HEK293 (cell line): ENCODE measurements around the gene TIGD4.

Source experiments
- CTCF ChIA-PET: fragments of 350-600 bp; formaldehyde crosslinking; extraction: SDS; loops from one replicate; lab custom pipeline; 2021; ENCODE audit warnings: antibody characterized with exemption; lab: Yijun Ruan, JAX
- POLR2A ChIA-PET: fragments of 300-600 bp; formaldehyde crosslinking; extraction: SDS; loops from one replicate; lab custom pipeline; 2020; ENCODE audit warnings: antibody characterized with exemption, inconsistent platforms; lab: Yijun Ruan, JAX
- H3K27ac ChIP-seq: fragments of 200-500 bp; sonication (Bioruptor generic); 2 replicates; pipeline ENCODE4 v1.5.1; 2014; ENCODE audit warnings: low read depth, low read length, control low read depth, inconsistent platforms; ENCODE audit errors: extremely low read depth
- H3K36me3 ChIP-seq, 2 experiments: fragments of 200-500 bp in 1 of 2; sonication (Bioruptor generic) in 1 of 2; 1 replicate in 1 of 2; 2 replicates in 1 of 2; pipeline ENCODE4 v1.5.1; 2014 to 2017; ENCODE audit warnings: inconsistent platforms in 2 of 2, low read length in 2 of 2; ENCODE audit not compliant: control insufficient read depth in 2 of 2, insufficient read depth in 1 of 2
- H3K4me1 ChIP-seq: fragments of 200-500 bp; sonication (Bioruptor generic); 2 replicates; pipeline ENCODE4 v1.5.1; 2014; ENCODE audit warnings: mild to moderate bottlenecking, low read length, inconsistent platforms; ENCODE audit not compliant: control insufficient read depth, insufficient read depth
- H3K4me3 ChIP-seq: 2 replicates; pipeline ENCODE4 v1.5.1; 2011; ENCODE audit warnings: low read depth, mild to moderate bottlenecking, control low read depth, low read length, moderate library complexity
- H3K9me3 ChIP-seq: fragments of 200-500 bp; sonication (Bioruptor generic); 2 replicates; pipeline ENCODE4 v1.5.1; 2014; ENCODE audit warnings: low read depth, low read length, inconsistent platforms; ENCODE audit not compliant: control insufficient read depth, insufficient read depth
- HOXD13 ChIP-seq: sonication (generic); formaldehyde crosslinking; IDR thresholded peaks from 2 replicates; pipeline ENCODE4 v1.8.0; 2022; ENCODE audit warnings: missing genetic modification reagents, borderline replicate concordance
- SP2 ChIP-seq: fragments of 450-650 bp; formaldehyde crosslinking; IDR thresholded peaks from 2 replicates; pipeline ENCODE4 v1.5.1; 2016; ENCODE audit warnings: missing biosample characterization, missing genetic modification characterization
- ZBTB17 ChIP-seq: fragments of 450-650 bp; formaldehyde crosslinking; IDR thresholded peaks from 2 replicates; pipeline ENCODE4 v1.5.1; 2016; ENCODE audit warnings: missing biosample characterization, missing genetic modification characterization
- ZNF121 ChIP-seq: fragments of 450-650 bp; formaldehyde crosslinking; IDR thresholded peaks from 2 replicates; pipeline ENCODE4 v1.5.1; 2016; ENCODE audit warnings: missing biosample characterization, missing genetic modification characterization
- ZNF140 ChIP-seq: fragments of 450-650 bp; formaldehyde crosslinking; IDR thresholded peaks from 2 replicates; pipeline ENCODE4 v1.5.1; 2016; ENCODE audit warnings: missing biosample characterization, missing genetic modification characterization
- ZNF169 ChIP-seq: fragments of 450-650 bp; formaldehyde crosslinking; IDR thresholded peaks from 2 replicates; pipeline ENCODE4 v1.5.1; 2016; ENCODE audit warnings: missing biosample characterization, missing genetic modification characterization
- ZNF175 ChIP-seq: fragments of 450-650 bp; formaldehyde crosslinking; IDR thresholded peaks from 2 replicates; pipeline ENCODE4 v1.5.1; 2016; ENCODE audit warnings: missing biosample characterization, missing genetic modification characterization
- ZNF2 ChIP-seq: fragments of 450-650 bp; formaldehyde crosslinking; IDR thresholded peaks from 2 replicates; pipeline ENCODE4 v1.5.1; 2016; ENCODE audit warnings: missing biosample characterization, missing genetic modification characterization
- ZNF211 ChIP-seq: fragments of 450-650 bp; formaldehyde crosslinking; IDR thresholded peaks from 2 replicates; pipeline ENCODE4 v1.5.1; 2016; ENCODE audit warnings: low read depth, missing biosample characterization, missing genetic modification characterization
- ZNF24 ChIP-seq: fragments of 450-650 bp; formaldehyde crosslinking; IDR thresholded peaks from 2 replicates; pipeline ENCODE4 v1.5.1; 2016; ENCODE audit warnings: missing biosample characterization, missing genetic modification characterization
- ZNF248 ChIP-seq: fragments of 450-650 bp; formaldehyde crosslinking; IDR thresholded peaks from 2 replicates; pipeline ENCODE4 v1.5.1; 2017; ENCODE audit warnings: missing biosample characterization, missing genetic modification characterization
- ZNF335 ChIP-seq: fragments of 450-650 bp; formaldehyde crosslinking; conservative IDR thresholded peaks from 2 replicates; pipeline ENCODE4 v1.5.1; 2016; ENCODE audit warnings: missing biosample characterization, missing genetic modification characterization
- ZNF354C ChIP-seq: fragments of 450-650 bp; formaldehyde crosslinking; IDR thresholded peaks from 2 replicates; pipeline ENCODE4 v1.5.1; 2016; ENCODE audit warnings: missing biosample characterization, missing genetic modification characterization, low read depth, borderline replicate concordance
- ZNF37A ChIP-seq: fragments of 450-650 bp; IDR thresholded peaks from 2 replicates; pipeline ENCODE4 v1.5.1; 2018; ENCODE audit warnings: missing biosample characterization, missing genetic modification characterization
- ZNF433 ChIP-seq: fragments of 450-650 bp; formaldehyde crosslinking; IDR thresholded peaks from 2 replicates; pipeline ENCODE4 v1.5.1; 2016; ENCODE audit warnings: missing biosample characterization, missing genetic modification characterization, low read depth
- ZNF501 ChIP-seq: fragments of 450-650 bp; formaldehyde crosslinking; IDR thresholded peaks from 2 replicates; pipeline ENCODE4 v1.5.1; 2016; ENCODE audit warnings: missing biosample characterization, missing genetic modification characterization
- ZNF521 ChIP-seq: fragments of 450-650 bp; formaldehyde crosslinking; IDR thresholded peaks from 2 replicates; pipeline ENCODE4 v1.5.1; 2017; ENCODE audit warnings: missing biosample characterization, mild to moderate bottlenecking, missing genetic modification characterization
- ZNF600 ChIP-seq: fragments of 450-650 bp; formaldehyde crosslinking; IDR thresholded peaks from 2 replicates; pipeline ENCODE4 v1.5.1; 2016; ENCODE audit warnings: missing biosample characterization, missing genetic modification characterization
- ZNF626 ChIP-seq: fragments of 450-650 bp; sonication (Bioruptor Pico); formaldehyde crosslinking; IDR thresholded peaks from 2 replicates; pipeline ENCODE4 v1.5.1; 2018; ENCODE audit warnings: missing biosample characterization, missing genetic modification characterization, inconsistent platforms
- ZNF658 ChIP-seq: fragments of 450-650 bp; formaldehyde crosslinking; IDR thresholded peaks from 2 replicates; pipeline ENCODE4; 2016; ENCODE audit warnings: missing biosample characterization, missing genetic modification characterization
- ZNF664 ChIP-seq: fragments of 450-650 bp; formaldehyde crosslinking; IDR thresholded peaks from 2 replicates; pipeline ENCODE4 v1.5.1; 2016; ENCODE audit warnings: missing biosample characterization, missing genetic modification characterization
- ZNF76 ChIP-seq: fragments of 450-650 bp; formaldehyde crosslinking; IDR thresholded peaks from 2 replicates; pipeline ENCODE4; 2016; ENCODE audit warnings: low read depth, missing biosample characterization, missing genetic modification characterization, borderline replicate concordance
- ZNF837 ChIP-seq: fragments of 450-650 bp; formaldehyde crosslinking; IDR thresholded peaks from 2 replicates; pipeline ENCODE4 v1.5.1; 2016; ENCODE audit warnings: missing biosample characterization, missing genetic modification characterization
- ZSCAN30 ChIP-seq: fragments of 450-650 bp; IDR thresholded peaks from 2 replicates; pipeline ENCODE4 v1.5.1; 2018; ENCODE audit warnings: missing biosample characterization, mild to moderate bottlenecking, missing genetic modification characterization, moderate library complexity
- ZXDB ChIP-seq: fragments of 450-650 bp; formaldehyde crosslinking; IDR thresholded peaks from 2 replicates; pipeline ENCODE4 v1.5.1; 2016; ENCODE audit warnings: missing biosample characterization, missing genetic modification characterization
- TF ChIP-seq, protein P1 (sequence below): fragments of 450-650 bp; formaldehyde crosslinking; IDR thresholded peaks from 2 replicates; pipeline ENCODE4 v1.5.1; 2016; ENCODE audit warnings: missing biosample characterization, missing genetic modification characterization
- TF ChIP-seq, protein P2 (sequence below): fragments of 450-650 bp; formaldehyde crosslinking; IDR thresholded peaks from 2 replicates; pipeline ENCODE4 v1.5.1; 2016; ENCODE audit warnings: missing biosample characterization, missing genetic modification characterization
- TF ChIP-seq, protein P3 (sequence below): fragments of 450-650 bp; IDR thresholded peaks from 2 replicates; pipeline ENCODE4 v1.5.1; 2018; ENCODE audit warnings: missing biosample characterization, missing genetic modification characterization
- TF ChIP-seq, protein P4 (sequence below): fragments of 450-650 bp; formaldehyde crosslinking; IDR thresholded peaks from 2 replicates; pipeline ENCODE4 v1.5.1; 2016; ENCODE audit warnings: missing biosample characterization, missing genetic modification characterization
- TF ChIP-seq, protein P5 (sequence below): fragments of 450-650 bp; formaldehyde crosslinking; IDR thresholded peaks from 2 replicates; pipeline ENCODE4 v1.5.1; 2016; ENCODE audit warnings: missing biosample characterization, missing genetic modification characterization
- TF ChIP-seq, protein P6 (sequence below): fragments of 450-650 bp; formaldehyde crosslinking; optimal IDR thresholded peaks from 2 replicates; pipeline ENCODE3; 2016; ENCODE audit warnings: missing biosample characterization, mild to moderate bottlenecking, missing genetic modification characterization

Gene TIGD4

DNA sequence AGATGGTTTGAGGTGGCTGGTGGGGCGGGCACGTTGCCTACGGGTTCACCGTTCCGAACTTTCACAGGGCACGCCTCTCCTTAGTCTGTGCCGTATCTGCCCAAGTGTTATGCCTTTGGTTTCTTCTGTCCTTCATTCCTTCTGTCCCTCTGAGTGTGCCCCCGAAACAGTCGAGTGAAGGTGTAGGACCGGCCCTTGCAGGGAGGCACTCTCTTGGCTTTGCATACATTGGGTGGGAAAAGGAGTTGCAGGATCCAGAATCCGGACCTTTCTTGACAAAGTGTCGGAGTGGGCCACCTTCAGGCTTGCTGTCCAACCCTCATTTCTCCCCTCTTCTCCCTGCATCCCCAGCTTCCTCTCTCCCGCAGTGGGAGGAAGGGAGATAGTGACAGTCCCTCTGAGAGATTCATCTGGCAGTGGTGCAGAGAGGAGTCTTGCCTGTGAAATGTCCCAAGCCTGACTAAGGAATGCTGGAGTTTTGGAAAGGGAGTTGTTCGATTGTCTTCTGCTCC lies 793 bp upstream of the TIGD4 start:
- CTCF ChIA-PET: interaction anchor here (0.7 to 0.8 kb wide), 2 partner anchors 45 to 548 kb away, joined by 3 read pairs; no protein-coding TSS in a partner anchor
- POLR2A ChIA-PET: interaction anchor here (1.8 kb wide), 1 partner anchor 26 kb away, joined by 5 read pairs; no protein-coding TSS in a partner anchor
- no peaks in the 10 kb centered on the region for H3K36me3 ChIP-seq
- peak overlapping the region; percentile 82 for H3K4me3 ChIP-seq
- H3K27ac ChIP-seq: peak overlapping the region; percentile 14
- H3K9me3 ChIP-seq: no peaks in the 10 kb centered on the region
- peaks cover 19% of the 10 kb centered on the region for H3K4me1 ChIP-seq
- TF ChIP-seq, protein P1, sequence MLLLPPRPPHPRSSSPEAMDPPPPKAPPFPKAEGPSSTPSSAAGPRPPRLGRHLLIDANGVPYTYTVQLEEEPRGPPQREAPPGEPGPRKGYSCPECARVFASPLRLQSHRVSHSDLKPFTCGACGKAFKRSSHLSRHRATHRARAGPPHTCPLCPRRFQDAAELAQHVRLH: no peak
- TF ChIP-seq, protein P2, sequence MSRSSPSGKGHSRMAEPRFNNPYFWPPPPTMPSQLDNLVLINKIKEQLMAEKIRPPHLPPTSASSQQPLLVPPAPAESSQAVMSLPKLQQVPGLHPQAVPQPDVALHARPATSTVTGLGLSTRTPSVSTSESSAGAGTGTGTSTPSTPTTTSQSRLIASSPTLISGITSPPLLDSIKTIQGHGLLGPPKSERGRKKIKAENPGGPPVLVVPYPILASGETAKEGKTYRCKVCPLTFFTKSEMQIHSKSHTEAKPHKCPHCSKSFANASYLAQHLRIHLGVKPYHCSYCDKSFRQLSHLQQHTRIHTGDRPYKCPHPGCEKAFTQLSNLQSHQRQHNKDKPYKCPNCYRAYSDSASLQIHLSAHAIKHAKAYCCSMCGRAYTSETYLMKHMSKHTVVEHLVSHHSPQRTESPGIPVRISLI: no peak
- TF ChIP-seq, protein P3, sequence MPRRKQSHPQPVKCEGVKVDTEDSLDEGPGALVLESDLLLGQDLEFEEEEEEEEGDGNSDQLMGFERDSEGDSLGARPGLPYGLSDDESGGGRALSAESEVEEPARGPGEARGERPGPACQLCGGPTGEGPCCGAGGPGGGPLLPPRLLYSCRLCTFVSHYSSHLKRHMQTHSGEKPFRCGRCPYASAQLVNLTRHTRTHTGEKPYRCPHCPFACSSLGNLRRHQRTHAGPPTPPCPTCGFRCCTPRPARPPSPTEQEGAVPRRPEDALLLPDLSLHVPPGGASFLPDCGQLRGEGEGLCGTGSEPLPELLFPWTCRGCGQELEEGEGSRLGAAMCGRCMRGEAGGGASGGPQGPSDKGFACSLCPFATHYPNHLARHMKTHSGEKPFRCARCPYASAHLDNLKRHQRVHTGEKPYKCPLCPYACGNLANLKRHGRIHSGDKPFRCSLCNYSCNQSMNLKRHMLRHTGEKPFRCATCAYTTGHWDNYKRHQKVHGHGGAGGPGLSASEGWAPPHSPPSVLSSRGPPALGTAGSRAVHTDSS (tag by site-specific recombination): no peak
- TF ChIP-seq ZNF121 (tag by site-specific recombination) (no peak), ZNF175 (no peak), ZNF626 (no peak), ZNF433 (tag by site-specific recombination) (no peak), SP2 (tag by site-specific recombination) (no peak), ZNF76 (tag by site-specific recombination) (0 out of 2 replicates have a peak, but pooled peaks have one; percentile 2), ZNF37A (no peak), ZNF837 (tag by site-specific recombination) (no peak), ZNF658 (tag by site-specific recombination) (no peak), ZBTB17 (tag by site-specific recombination) (peak; percentile 32), ZNF248 (tag by site-specific recombination) (no peak), ZNF211 (no peak), ZNF169 (no peak), HOXD13 (CRISPR knock-in tag) (no peak), ZNF24 (tag by site-specific recombination) (no peak), ZNF501 (tag by site-specific recombination) (no peak; the same call in 1 of the 2 replicates), ZNF335 (tag by site-specific recombination) (peak; percentile 16; the same call in 1 of the 2 replicates), ZNF664 (tag by site-specific recombination) (no peak), ZNF521 (tag by site-specific recombination) (no peak), ZNF354C (no peak), ZSCAN30 (tag by site-specific recombination) (no peak), ZNF600 (peak; percentile 91), ZNF2 (tag by site-specific recombination) (0 out of 2 replicates have a peak, but pooled peaks have one; percentile 3), ZXDB (peak; percentile 83; the same call in 1 of the 2 replicates), ZNF140 (no peak)
- TF ChIP-seq, protein P4, sequence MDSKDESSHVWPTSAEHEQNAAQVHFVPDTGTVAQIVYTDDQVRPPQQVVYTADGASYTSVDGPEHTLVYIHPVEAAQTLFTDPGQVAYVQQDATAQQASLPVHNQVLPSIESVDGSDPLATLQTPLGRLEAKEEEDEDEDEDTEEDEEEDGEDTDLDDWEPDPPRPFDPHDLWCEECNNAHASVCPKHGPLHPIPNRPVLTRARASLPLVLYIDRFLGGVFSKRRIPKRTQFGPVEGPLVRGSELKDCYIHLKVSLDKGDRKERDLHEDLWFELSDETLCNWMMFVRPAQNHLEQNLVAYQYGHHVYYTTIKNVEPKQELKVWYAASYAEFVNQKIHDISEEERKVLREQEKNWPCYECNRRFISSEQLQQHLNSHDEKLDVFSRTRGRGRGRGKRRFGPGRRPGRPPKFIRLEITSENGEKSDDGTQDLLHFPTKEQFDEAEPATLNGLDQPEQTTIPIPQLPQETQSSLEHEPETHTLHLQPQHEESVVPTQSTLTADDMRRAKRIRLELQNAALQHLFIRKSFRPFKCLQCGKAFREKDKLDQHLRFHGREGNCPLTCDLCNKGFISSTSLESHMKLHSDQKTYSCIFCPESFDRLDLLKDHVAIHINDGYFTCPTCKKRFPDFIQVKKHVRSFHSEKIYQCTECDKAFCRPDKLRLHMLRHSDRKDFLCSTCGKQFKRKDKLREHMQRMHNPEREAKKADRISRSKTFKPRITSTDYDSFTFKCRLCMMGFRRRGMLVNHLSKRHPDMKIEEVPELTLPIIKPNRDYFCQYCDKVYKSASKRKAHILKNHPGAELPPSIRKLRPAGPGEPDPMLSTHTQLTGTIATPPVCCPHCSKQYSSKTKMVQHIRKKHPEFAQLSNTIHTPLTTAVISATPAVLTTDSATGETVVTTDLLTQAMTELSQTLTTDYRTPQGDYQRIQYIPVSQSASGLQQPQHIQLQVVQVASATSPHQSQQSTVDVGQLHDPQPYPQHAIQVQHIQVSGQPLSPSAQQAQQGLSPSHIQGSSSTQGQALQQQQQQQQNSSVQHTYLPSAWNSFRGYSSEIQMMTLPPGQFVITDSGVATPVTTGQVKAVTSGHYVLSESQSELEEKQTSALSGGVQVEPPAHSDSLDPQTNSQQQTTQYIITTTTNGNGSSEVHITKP (tag by site-specific recombination): 0 out of 2 replicates have a peak, but pooled peaks have one; percentile 52
- TF ChIP-seq, protein P5, sequence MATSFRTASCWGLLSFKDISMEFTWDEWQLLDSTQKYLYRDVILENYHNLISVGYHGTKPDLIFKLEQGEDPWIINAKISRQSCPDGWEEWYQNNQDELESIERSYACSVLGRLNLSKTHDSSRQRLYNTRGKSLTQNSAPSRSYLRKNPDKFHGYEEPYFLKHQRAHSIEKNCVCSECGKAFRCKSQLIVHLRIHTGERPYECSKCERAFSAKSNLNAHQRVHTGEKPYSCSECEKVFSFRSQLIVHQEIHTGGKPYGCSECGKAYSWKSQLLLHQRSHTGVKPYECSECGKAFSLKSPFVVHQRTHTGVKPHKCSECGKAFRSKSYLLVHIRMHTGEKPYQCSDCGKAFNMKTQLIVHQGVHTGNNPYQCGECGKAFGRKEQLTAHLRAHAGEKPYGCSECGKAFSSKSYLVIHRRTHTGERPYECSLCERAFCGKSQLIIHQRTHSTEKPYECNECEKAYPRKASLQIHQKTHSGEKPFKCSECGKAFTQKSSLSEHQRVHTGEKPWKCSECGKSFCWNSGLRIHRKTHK (tag by site-specific recombination): no peak
- TF ChIP-seq, protein P6, sequence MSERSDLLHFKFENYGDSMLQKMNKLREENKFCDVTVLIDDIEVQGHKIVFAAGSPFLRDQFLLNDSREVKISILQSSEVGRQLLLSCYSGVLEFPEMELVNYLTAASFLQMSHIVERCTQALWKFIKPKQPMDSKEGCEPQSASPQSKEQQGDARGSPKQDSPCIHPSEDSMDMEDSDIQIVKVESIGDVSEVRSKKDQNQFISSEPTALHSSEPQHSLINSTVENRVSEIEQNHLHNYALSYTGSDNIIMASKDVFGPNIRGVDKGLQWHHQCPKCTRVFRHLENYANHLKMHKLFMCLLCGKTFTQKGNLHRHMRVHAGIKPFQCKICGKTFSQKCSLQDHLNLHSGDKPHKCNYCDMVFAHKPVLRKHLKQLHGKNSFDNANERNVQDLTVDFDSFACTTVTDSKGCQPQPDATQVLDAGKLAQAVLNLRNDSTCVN: no peak
